ENCODE data around the gene SBNO2. TPM values are rescaled to one million over a fixed set of nuclear protein-coding genes. Genes with fewer than 3 reads are reported as not detected.

Gene SBNO2
- total RNA-seq, 1 donor from 2014 or later = 3.3 TPM

DNA sequence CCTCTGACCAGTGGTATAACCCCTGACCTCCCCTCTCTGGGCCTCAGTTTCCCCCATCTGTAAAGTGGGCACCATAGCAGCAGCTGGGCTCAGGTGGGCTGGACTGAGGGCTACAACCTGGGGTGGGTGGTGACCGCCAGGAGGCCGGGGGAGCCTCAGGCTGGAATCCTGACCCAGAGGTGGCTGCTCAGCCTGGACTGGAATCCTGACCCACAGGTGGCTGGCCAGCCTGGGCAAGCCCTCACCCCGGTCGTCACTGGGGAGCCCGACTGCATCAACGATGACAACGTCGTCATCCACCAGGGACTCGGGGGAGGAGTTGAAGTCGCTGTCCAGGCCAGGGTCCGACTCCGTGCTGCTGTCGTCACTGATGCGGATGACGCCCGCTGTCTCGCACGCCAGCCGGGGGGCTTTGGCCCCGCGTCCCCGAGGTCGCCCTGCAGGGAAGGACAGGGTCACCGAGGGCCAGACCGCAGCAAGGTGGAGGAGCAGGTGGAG, 60.0 kb downstream of the SBNO2 start:
- H3K36me3 Mint-ChIP-seq = no peaks in the 10 kb centered on the region
- Histone ChIP-seq H2AFZ (replicated peaks) (no peak overlapping the region), H3K9me3 (ENCODE audit: low read depth) (no peaks in the 10 kb centered on the region), H4K20me1 (ENCODE audit: low read depth) (peaks cover 6% of the 10 kb centered on the region), H3K27me3 (no peaks in the 10 kb centered on the region), H3K4me1 (peaks cover 3% of the 10 kb centered on the region), H3K36me3 (no peaks in the 10 kb centered on the region), H3F3A (ENCODE audit: low read depth) (peaks cover 15% of the 10 kb centered on the region), H3K9ac (no peak overlapping the region), H3K4me2 (no peak overlapping the region), H3K4me3 (no peak overlapping the region), H3K79me2 (ENCODE audit: low read depth) (no peaks in the 10 kb centered on the region), H3K27ac (peak overlapping the region; percentile 13)
- H3K4me3 Mint-ChIP-seq = no peak overlapping the region
- no peaks in the 10 kb centered on the region for H3K9me3 Mint-ChIP-seq
- H3K4me1 Mint-ChIP-seq = no peaks in the 10 kb centered on the region
- no peak for DNase-seq (ENCODE audit: low spot score)
- no peaks in the 10 kb centered on the region for H3K27me3 Mint-ChIP-seq (ENCODE audit: insufficient read depth, low read depth)
- H3K27ac Mint-ChIP-seq = no peak overlapping the region
- no peak for TF ChIP-seq EZH2 (IDR thresholded peaks at IDR 0.05)
- TF ChIP-seq, protein P1, sequence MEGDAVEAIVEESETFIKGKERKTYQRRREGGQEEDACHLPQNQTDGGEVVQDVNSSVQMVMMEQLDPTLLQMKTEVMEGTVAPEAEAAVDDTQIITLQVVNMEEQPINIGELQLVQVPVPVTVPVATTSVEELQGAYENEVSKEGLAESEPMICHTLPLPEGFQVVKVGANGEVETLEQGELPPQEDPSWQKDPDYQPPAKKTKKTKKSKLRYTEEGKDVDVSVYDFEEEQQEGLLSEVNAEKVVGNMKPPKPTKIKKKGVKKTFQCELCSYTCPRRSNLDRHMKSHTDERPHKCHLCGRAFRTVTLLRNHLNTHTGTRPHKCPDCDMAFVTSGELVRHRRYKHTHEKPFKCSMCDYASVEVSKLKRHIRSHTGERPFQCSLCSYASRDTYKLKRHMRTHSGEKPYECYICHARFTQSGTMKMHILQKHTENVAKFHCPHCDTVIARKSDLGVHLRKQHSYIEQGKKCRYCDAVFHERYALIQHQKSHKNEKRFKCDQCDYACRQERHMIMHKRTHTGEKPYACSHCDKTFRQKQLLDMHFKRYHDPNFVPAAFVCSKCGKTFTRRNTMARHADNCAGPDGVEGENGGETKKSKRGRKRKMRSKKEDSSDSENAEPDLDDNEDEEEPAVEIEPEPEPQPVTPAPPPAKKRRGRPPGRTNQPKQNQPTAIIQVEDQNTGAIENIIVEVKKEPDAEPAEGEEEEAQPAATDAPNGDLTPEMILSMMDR (IDR thresholded peaks at IDR 0.05) = no peak
- no peak for TF ChIP-seq EZH2phosphoT487 (IDR thresholded peaks at IDR 0.05)

DNA sequence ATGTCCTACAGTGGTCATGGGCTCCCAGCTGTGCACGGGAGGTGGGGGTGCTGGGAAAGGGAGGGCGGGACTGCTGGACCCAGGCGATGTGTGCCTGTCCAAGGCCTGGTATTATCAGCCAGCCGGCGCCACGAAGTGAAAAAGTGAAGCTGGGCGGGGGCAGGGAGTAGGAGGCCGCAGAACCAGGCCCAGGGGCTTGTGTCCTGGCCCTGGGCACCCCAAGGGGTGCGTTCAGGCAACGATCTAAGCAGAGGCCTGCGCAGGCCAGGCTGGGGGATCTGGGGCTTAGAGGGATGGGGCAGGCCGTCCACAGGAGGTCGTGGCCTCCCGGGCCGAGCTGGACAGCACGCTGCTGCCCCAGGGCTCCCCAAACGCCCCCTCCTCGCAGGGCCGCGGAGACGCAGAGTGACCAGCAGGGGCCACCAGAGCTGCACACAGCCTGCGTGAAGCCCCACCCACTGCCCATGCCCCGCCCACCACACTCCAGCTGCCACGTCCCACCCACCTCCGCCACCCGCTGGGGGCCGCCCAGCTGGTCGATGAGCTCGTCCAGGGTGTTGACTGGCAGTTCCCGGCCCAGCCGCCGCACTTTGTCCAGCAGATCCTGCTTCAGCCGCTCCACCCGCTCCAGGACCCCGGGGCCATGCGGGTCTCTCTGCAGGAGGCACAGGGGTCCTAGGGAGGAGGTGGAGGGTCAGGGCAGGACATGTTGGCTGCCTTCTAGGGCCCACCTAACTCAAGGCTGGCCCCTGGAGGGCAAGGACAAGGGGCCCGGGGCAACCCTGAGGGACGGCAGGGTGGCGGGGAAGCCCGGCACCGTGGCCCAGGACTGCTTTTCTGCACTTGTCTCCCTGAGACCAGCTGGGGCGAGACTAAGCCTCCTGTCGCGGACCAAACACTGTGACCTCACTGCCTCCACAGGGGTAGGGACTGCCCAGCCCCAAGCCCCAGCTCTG, 60.8 kb downstream of the SBNO2 start:
- Histone ChIP-seq H3K4me3 (no peak overlapping the region), H3K36me3 (no peaks in the 10 kb centered on the region), H3F3A (ENCODE audit: low read depth) (peaks cover 15% of the 10 kb centered on the region), H3K4me1 (peaks cover 3% of the 10 kb centered on the region), H3K9ac (no peak overlapping the region), H3K27ac (peak overlapping the region; percentile 13), H4K20me1 (ENCODE audit: low read depth) (peaks cover 6% of the 10 kb centered on the region), H3K4me2 (peak overlapping the region; percentile 54), H3K79me2 (ENCODE audit: low read depth) (no peaks in the 10 kb centered on the region), H3K9me3 (ENCODE audit: low read depth) (no peaks in the 10 kb centered on the region), H2AFZ (replicated peaks) (no peak overlapping the region), H3K27me3 (no peaks in the 10 kb centered on the region)
- Mint-ChIP-seq H3K27me3 (ENCODE audit: insufficient read depth, low read depth) (no peaks in the 10 kb centered on the region), H3K9me3 (no peaks in the 10 kb centered on the region), H3K27ac (no peak overlapping the region), H3K4me3 (no peak overlapping the region), H3K4me1 (no peaks in the 10 kb centered on the region), H3K36me3 (no peaks in the 10 kb centered on the region)
- TF ChIP-seq EZH2phosphoT487 (IDR thresholded peaks at IDR 0.05) = no peak
- TF ChIP-seq, protein P1 (IDR thresholded peaks at IDR 0.05) = peak; percentile 83
- TF ChIP-seq EZH2 (IDR thresholded peaks at IDR 0.05) = no peak
- DNase-seq (ENCODE audit: low spot score) = peak; percentile 95

DNA sequence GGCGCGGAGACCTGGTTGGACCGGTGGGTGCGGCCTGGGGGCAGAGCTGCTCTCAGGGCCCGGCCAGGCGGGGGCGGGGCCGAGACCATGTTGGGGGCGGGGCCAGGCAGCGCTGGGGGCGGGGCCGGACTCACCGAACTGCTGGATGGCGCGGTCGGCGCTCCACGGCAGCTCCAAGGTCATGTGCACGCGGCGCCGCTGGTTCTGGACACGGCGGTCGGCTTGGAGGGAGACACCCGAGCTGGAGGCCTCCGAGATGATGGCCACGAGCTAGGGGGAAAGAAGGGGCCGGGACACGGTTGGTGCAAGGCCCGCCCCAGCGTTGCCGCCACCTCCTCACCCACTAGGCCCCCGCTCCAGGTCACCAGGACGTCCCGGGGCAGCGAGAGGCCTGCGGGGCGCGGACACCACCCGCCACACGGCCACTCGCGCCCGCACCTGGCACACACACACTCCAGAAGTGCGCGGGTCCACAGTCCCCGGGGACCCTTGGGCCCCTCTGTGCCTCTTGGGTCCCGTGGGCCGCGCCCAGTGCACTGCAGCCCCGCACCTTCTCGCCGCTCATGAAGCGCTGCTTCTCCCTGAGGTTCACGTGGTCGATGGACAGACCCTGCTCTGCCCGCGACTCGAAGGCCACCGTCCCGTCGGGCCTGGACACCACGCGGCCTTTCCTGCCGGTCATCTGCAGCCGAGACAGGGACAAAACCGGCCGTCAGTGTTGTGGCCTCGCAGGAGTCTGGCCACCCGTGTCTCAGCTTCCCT, 61.6 kb downstream of the SBNO2 start:
- no peaks in the 10 kb centered on the region for H3K27me3 Mint-ChIP-seq (ENCODE audit: insufficient read depth, low read depth)
- H3K36me3 Mint-ChIP-seq = no peaks in the 10 kb centered on the region
- H3K4me3 Mint-ChIP-seq = no peak overlapping the region
- Histone ChIP-seq H3K4me2 (no peak overlapping the region), H3F3A (ENCODE audit: low read depth) (peaks cover 16% of the 10 kb centered on the region), H3K27me3 (no peaks in the 10 kb centered on the region), H2AFZ (replicated peaks) (no peak overlapping the region), H3K79me2 (ENCODE audit: low read depth) (no peaks in the 10 kb centered on the region), H3K36me3 (no peaks in the 10 kb centered on the region), H4K20me1 (ENCODE audit: low read depth) (peaks cover 8% of the 10 kb centered on the region), H3K9me3 (ENCODE audit: low read depth) (no peaks in the 10 kb centered on the region), H3K9ac (no peak overlapping the region), H3K4me1 (peaks cover 3% of the 10 kb centered on the region), H3K4me3 (no peak overlapping the region), H3K27ac (no peak overlapping the region)
- peak; percentile 55 for DNase-seq (ENCODE audit: low spot score)
- no peaks in the 10 kb centered on the region for H3K4me1 Mint-ChIP-seq
- TF ChIP-seq EZH2 (IDR thresholded peaks at IDR 0.05) (no peak), EZH2phosphoT487 (IDR thresholded peaks at IDR 0.05) (no peak)
- TF ChIP-seq, protein P1 (IDR thresholded peaks at IDR 0.05) = no peak
- H3K27ac Mint-ChIP-seq = no peak overlapping the region
- H3K9me3 Mint-ChIP-seq = no peaks in the 10 kb centered on the region

Data from neural progenitor cell (in vitro differentiated cells).